Mesothelial cell of epicardium (in vitro differentiated cells): ENCODE measurements around the gene SPI1. TPM values are rescaled to one million over a fixed set of nuclear protein-coding genes. Genes with fewer than 3 reads are reported as not detected.

Experiments used
- DNase-seq, 2 experiments: peaks; one replicate each; pipeline ENCODE4 v3.0.0; 2021; ENCODE audit warnings: low spot score in 2 of 2; ENCODE audit not compliant: unreplicated experiment in 2 of 2
- H3K27ac Mint-ChIP-seq: 2 replicates; pipeline ENCODE4 v1.8.0; 2021; ENCODE audit warnings: mixed read lengths
- H3K27me3 Mint-ChIP-seq: 2 replicates; pipeline ENCODE4 v1.8.0; 2021; ENCODE audit warnings: low read depth, mixed read lengths
- H3K36me3 Mint-ChIP-seq: 2 replicates; pipeline ENCODE4 v1.8.0; 2021; ENCODE audit warnings: mixed read lengths
- H3K4me1 Mint-ChIP-seq: 2 replicates; pipeline ENCODE4 v1.8.0; 2021; ENCODE audit warnings: mixed read lengths
- H3K4me3 Mint-ChIP-seq: 2 replicates; pipeline ENCODE4 v1.8.0; 2021; ENCODE audit warnings: mild to moderate bottlenecking, moderate library complexity, mixed read lengths
- H3K9me3 Mint-ChIP-seq: 2 replicates; pipeline ENCODE4 v1.8.0; 2021; ENCODE audit warnings: mixed read lengths
- total RNA-seq: library from RNA; stranded (reverse); gene quantifications from 3 replicates; pipeline ENCODE4 v1.2.1, GENCODE V29; 2021
- TF ChIP-seq, protein P1 (sequence below): fragments of 200-600 bp; sonication (generic); IDR thresholded peaks from one replicate; pipeline ENCODE4 v1.5.0; 2021; ENCODE audit warnings: antibody characterized with exemption; ENCODE audit not compliant: unreplicated experiment

SPI1 gene
- total RNA-seq, 1 donor from 2014 or later, result not detected

DNA sequence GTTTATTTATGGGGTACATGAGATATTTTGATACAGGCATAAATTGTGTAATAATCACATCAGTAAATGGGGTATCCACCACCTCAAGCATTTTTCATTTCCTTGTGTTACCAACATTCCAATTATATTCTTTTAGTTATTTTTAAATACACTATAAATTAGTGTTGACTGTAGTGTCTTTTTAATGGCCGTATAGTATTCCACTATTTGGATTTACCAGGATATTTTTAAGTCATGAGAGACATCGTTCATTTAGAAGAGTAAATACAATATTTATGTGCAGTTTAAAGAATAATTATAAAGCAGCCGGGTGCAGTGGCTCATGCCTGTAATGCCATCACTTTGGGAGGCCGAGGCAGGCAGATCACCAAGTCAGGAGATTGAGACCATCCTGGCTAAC, 6.2 kb upstream of the SPI1 start:
- Mint-ChIP-seq H3K36me3 (no peaks in the 10 kb centered on the region), H3K4me1 (no peaks in the 10 kb centered on the region), H3K27ac (no peak overlapping the region)

DNA sequence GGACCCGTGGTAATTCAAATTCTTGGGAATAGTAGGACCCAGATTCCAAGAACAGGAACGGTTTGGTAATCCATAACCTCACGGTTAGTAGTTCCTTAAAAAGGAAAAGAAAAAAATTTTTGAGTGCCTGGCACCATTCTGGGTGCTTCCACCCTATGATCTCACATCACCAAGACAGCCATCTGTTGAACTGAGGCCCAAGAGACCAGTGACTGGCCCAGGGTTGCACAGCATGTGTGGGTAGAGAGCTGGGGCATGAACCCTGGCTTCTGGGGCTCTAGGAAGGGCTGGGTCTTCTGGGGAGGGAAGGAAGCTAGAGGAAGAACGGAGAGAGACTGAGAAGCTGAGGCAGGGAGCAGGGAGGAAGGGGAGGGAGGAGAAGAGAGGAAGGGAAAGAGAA, 4.7 kb upstream of the SPI1 start:
- Mint-ChIP-seq H3K4me1 (no peaks in the 10 kb centered on the region), H3K9me3 (no peaks in the 10 kb centered on the region), H3K36me3 (no peaks in the 10 kb centered on the region), H3K27ac (no peak overlapping the region), H3K27me3 (no peaks in the 10 kb centered on the region), H3K4me3 (no peak overlapping the region)
- TF ChIP-seq, protein P1, sequence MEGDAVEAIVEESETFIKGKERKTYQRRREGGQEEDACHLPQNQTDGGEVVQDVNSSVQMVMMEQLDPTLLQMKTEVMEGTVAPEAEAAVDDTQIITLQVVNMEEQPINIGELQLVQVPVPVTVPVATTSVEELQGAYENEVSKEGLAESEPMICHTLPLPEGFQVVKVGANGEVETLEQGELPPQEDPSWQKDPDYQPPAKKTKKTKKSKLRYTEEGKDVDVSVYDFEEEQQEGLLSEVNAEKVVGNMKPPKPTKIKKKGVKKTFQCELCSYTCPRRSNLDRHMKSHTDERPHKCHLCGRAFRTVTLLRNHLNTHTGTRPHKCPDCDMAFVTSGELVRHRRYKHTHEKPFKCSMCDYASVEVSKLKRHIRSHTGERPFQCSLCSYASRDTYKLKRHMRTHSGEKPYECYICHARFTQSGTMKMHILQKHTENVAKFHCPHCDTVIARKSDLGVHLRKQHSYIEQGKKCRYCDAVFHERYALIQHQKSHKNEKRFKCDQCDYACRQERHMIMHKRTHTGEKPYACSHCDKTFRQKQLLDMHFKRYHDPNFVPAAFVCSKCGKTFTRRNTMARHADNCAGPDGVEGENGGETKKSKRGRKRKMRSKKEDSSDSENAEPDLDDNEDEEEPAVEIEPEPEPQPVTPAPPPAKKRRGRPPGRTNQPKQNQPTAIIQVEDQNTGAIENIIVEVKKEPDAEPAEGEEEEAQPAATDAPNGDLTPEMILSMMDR, result no peak
- DNase-seq, result no peak

More for the DNA sequence above, 6.2 kb upstream of the SPI1 start:
- TF ChIP-seq, protein P1, result no peak
- Mint-ChIP-seq H3K9me3 (no peaks in the 10 kb centered on the region), H3K27me3 (no peaks in the 10 kb centered on the region), H3K4me3 (no peak overlapping the region)
- no peak for DNase-seq

DNA sequence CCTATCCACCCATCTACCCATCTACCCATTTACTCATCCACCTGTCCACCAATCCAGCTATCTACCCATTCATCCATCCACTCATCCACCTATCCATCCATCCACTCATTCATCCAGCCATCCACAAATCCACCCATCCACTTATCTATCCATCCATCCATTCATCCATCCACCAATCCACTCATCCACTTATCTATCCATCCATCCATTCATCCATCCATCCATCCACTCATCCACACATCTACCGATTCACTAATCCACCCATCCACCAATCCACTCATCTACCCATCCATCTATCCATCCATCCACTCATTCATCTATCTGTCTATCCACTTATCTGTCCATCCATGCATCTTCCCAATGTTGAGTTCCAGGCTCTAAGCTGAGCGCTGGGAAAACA, 1.7 kb upstream of the SPI1 start:
- no peaks in the 10 kb centered on the region for H3K36me3 Mint-ChIP-seq
- no peak overlapping the region for H3K27ac Mint-ChIP-seq
- no peak for DNase-seq

DNA sequence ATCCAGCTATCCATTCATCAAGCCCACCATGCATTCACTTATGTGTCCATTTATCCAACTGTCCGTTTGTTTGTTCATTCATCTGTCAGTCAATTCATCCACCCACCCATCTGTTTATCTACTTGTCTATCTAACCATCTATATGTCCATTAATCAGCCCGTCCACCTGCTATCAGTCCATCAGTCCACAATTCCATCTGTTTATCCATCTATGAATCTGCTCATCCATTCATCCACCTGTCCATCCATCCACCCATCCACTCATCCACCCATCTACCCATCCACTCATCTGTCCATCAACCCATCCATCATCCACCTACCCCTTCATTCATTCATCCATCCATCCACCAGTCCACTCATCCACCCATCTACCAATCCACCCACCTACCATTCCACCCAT, 970 bp upstream of the SPI1 start:
- H3K4me3 Mint-ChIP-seq, result no peak overlapping the region
- H3K27me3 Mint-ChIP-seq, result no peaks in the 10 kb centered on the region
- H3K9me3 Mint-ChIP-seq, result no peaks in the 10 kb centered on the region
- H3K36me3 Mint-ChIP-seq, result no peaks in the 10 kb centered on the region
- TF ChIP-seq, protein P1, result no peak
- DNase-seq, result no peak
- H3K27ac Mint-ChIP-seq, result no peak overlapping the region
- no peaks in the 10 kb centered on the region for H3K4me1 Mint-ChIP-seq

More for the DNA sequence above, 1.7 kb upstream of the SPI1 start:
- Mint-ChIP-seq H3K9me3 (no peaks in the 10 kb centered on the region), H3K27me3 (no peaks in the 10 kb centered on the region), H3K4me1 (no peaks in the 10 kb centered on the region), H3K4me3 (no peak overlapping the region)
- TF ChIP-seq, protein P1, result no peak

DNA sequence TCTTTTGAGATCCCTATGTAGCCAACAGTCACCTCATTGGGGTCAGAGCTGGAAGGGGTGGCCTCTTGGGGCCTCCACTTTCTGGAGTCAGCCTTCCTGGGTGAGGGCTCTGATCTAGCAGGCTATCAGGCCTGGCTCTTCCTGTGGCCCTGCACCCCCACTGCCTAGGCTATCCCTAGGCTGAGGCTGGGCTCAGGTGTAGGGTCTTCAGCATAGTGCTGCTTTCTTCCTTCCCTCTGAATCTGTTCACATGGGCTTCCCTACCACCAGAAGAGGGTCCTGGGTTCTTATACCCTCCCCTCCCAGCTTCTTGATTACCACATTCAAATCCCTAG, 456 bp upstream of the SPI1 start:
- Mint-ChIP-seq H3K27ac (no peak overlapping the region), H3K27me3 (no peaks in the 10 kb centered on the region), H3K36me3 (no peaks in the 10 kb centered on the region), H3K4me1 (no peaks in the 10 kb centered on the region), H3K9me3 (no peaks in the 10 kb centered on the region), H3K4me3 (no peak overlapping the region)
- no peak for DNase-seq
- TF ChIP-seq, protein P1, result no peak

DNA sequence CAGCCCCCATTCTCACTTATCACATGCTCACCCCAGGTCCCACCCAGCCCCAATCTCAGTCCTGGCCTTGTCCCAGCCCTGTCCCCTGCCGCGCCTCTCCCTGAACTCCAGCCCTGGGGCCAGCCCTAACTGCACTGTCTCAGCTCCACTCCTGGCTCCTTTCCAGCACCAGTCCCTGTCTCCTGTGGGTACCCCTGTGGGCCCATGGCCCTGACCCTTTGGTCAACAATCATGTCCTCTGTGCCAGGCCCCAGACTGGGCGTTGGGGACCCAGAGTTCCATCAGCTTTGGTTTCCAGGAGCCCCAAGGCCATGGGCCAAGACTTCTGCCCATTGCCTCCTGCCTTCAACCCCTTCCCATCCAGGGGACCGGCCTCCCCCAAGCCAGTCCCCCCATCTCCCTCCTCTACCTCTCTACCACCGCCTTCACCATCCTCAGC, 757 bp downstream of the SPI1 start:
- Mint-ChIP-seq H3K27me3 (no peaks in the 10 kb centered on the region), H3K9me3 (no peaks in the 10 kb centered on the region), H3K4me3 (no peak overlapping the region), H3K27ac (no peak overlapping the region), H3K36me3 (no peaks in the 10 kb centered on the region), H3K4me1 (no peaks in the 10 kb centered on the region)
- no peak for DNase-seq
- TF ChIP-seq, protein P1, result no peak
